Neural progenitor cell (in vitro differentiated cells): ENCODE data around the gene B3GALT5.

Experiments used
- EZH2 ChIP-seq: fragments of 200-600 bp; sonication (generic); IDR thresholded peaks from 2 replicates; pipeline ENCODE4 v1.6.1; 2017; ENCODE audit warnings: antibody characterized with exemption, mild to moderate bottlenecking, moderate library complexity
- EZH2phosphoT487 ChIP-seq: fragments of 200-600 bp; sonication (generic); IDR thresholded peaks from 2 replicates; pipeline ENCODE4 v1.6.1; 2017; ENCODE audit warnings: antibody characterized with exemption
- TF ChIP-seq, protein P1 (sequence below): fragments of 200-600 bp; sonication (generic); IDR thresholded peaks from 2 replicates; pipeline ENCODE4 v1.5.1; 2017; ENCODE audit warnings: antibody characterized with exemption, mild to moderate bottlenecking

DNA sequence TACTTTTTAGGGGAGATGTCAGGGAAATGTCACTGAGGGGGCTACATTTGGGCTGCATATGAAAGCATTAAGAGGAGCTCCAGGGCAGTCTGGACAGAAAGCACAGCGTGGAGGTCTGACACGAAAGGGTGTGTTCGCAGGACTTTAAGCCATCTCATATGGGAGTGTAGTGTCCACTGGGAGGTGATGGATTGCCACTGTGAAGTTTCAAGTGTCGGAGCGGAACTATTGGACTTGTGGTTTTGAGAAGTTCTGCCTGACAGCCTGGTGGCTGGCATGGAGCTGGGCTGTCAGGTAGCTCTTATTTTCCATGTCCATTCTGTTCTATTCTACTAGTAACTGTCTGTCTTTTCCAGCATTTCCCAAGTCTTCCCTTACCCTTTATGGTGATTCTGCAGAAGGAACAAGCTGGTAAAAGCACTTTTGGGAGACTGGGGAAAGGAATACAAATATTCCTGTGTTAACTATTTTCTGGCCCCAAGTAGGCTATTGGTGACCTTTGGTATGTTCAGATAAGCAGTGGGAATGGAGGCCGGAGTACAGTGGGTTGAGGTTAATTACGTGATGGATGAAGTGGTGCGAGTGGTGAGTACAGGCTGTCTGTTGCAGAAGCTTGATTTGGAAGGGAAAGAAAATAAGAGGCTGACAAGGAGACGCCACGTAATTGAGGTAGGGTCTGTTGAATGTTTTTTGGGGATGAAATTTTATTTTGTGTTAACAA lies 19.3 kb downstream of the B3GALT5 start:
- TF ChIP-seq, protein P1, sequence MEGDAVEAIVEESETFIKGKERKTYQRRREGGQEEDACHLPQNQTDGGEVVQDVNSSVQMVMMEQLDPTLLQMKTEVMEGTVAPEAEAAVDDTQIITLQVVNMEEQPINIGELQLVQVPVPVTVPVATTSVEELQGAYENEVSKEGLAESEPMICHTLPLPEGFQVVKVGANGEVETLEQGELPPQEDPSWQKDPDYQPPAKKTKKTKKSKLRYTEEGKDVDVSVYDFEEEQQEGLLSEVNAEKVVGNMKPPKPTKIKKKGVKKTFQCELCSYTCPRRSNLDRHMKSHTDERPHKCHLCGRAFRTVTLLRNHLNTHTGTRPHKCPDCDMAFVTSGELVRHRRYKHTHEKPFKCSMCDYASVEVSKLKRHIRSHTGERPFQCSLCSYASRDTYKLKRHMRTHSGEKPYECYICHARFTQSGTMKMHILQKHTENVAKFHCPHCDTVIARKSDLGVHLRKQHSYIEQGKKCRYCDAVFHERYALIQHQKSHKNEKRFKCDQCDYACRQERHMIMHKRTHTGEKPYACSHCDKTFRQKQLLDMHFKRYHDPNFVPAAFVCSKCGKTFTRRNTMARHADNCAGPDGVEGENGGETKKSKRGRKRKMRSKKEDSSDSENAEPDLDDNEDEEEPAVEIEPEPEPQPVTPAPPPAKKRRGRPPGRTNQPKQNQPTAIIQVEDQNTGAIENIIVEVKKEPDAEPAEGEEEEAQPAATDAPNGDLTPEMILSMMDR: no peak
- TF ChIP-seq EZH2 (no peak), EZH2phosphoT487 (no peak)
